Endometrium (tissue), 2 donors: ENCODE results near the gene IRF8.

Source experiments
- FAIRE-seq: peaks from 2 replicates; lab custom pipeline; 2012; peaks lifted over from hg19 to GRCh38; lab: Jason Lieb, UNC
- donor health status: control.
- donor health status: control.

IRF8 gene

GRCh38 chr16:85914423-85914794 is 15.4 kb downstream of the IRF8 start:
- FAIRE-seq = no peak

- FAIRE-seq = no peak
Measured at GRCh38 chr16:85915125-85915845, 16.3 kb downstream of the IRF8 start.

- no peak for FAIRE-seq
Measured at GRCh38 chr16:85916141-85916890, 17.4 kb downstream of the IRF8 start.

- no peak for FAIRE-seq
Measured at GRCh38 chr16:85917012-85917411, 18.1 kb downstream of the IRF8 start.

- FAIRE-seq = no peak
Measured at GRCh38 chr16:85917959-85918358, 19.0 kb downstream of the IRF8 start.

- FAIRE-seq = no peak
Measured at GRCh38 chr16:85918436-85918835, 19.5 kb downstream of the IRF8 start.

GRCh38 chr16:85919271-85920267 is 20.6 kb downstream of the IRF8 start:
- no peak for FAIRE-seq

- FAIRE-seq = no peak
Measured at GRCh38 chr16:85921026-85921425, 22.1 kb downstream of the IRF8 start.

- no peak for FAIRE-seq
Measured at GRCh38 chr16:85923153-85924021, 24.4 kb downstream of the IRF8 start.

GRCh38 chr16:85924675-85925074 is 25.7 kb downstream of the IRF8 start:
- FAIRE-seq = no peak

GRCh38 chr16:85926370-85926769 is 27.4 kb downstream of the IRF8 start:
- no peak for FAIRE-seq

- FAIRE-seq = no peak
Measured at GRCh38 chr16:85927371-85927770, 28.4 kb downstream of the IRF8 start.

GRCh38 chr16:85927959-85928358 is 29.0 kb downstream of the IRF8 start:
- peak; percentile 60 for FAIRE-seq

- FAIRE-seq = no peak
Measured at GRCh38 chr16:85928401-85928820, 29.4 kb downstream of the IRF8 start.

GRCh38 chr16:85929259-85929721 is 30.3 kb downstream of the IRF8 start:
- FAIRE-seq = no peak

- FAIRE-seq = no peak
Measured at GRCh38 chr16:85930301-85930700, 31.3 kb downstream of the IRF8 start.

- no peak for FAIRE-seq
Measured at GRCh38 chr16:85931596-85932402, 32.8 kb downstream of the IRF8 start.

- FAIRE-seq = no peak
Measured at GRCh38 chr16:85934210-85934609, 35.2 kb downstream of the IRF8 start.

GRCh38 chr16:85935391-85935973 is 36.5 kb downstream of the IRF8 start:
- no peak for FAIRE-seq
